Endothelial cell of umbilical vein (primary cell): Measurements from ENCODE around the gene EXT2. TPM values are rescaled to one million over a fixed set of nuclear protein-coding genes. Genes with fewer than 3 reads are reported as not detected.

Experiments used
- BruUV-seq: library from RNA; stranded (reverse); fragments of 400-500 nt; replicated peaks from 2 replicates; lab custom pipeline; 2021; lab: Mats Ljungman, UMichigan
- CTCF ChIA-PET: fragments of 300-600, 350-600 bp; sonication (Branson Sonifier 250); formaldehyde crosslinking; loops from one replicate; lab custom pipeline; 2021; ENCODE audit warnings: antibody characterized with exemption, inconsistent platforms; lab: Charles Lee
- POLR2A ChIA-PET: fragments of 300-600, 350-600 bp; sonication (Branson Sonifier 250); formaldehyde crosslinking; loops from one replicate; lab custom pipeline; 2021; ENCODE audit warnings: antibody characterized with exemption, inconsistent platforms; lab: Charles Lee
- DNase-seq: peaks from one replicate; pipeline ENCODE4 v3.0.0-alpha.2; 2011; ENCODE audit warnings: low read depth, low spot score
- FAIRE-seq: peaks from 2 replicates; lab custom pipeline; 2011; peaks lifted over from hg19 to GRCh38; lab: Jason Lieb, UNC
- H2AFZ ChIP-seq: 2 replicates; pipeline ENCODE4 v1.6.0; 2012; ENCODE audit warnings: low read depth, low read length, control low read depth, inconsistent platforms
- H3K27ac ChIP-seq: 2 replicates; pipeline ENCODE4 v1.5.1; 2011; ENCODE audit warnings: low read depth, mild to moderate bottlenecking, control low read depth, low read length, moderate library complexity; ENCODE audit not compliant: insufficient read depth
- H3K27me3 ChIP-seq, 2 experiments: 2 replicates each; pipeline versions ENCODE4 v1.6.0 to v1.6.1; 2011; ENCODE audit warnings: low read length in 2 of 2, mixed read lengths in 1 of 2; ENCODE audit not compliant: control insufficient read depth in 2 of 2, insufficient read depth in 2 of 2
- H3K36me3 ChIP-seq, 2 experiments: 2 replicates in 1 of 2; 3 replicates in 1 of 2; pipeline ENCODE4 v1.5.1; 2011; ENCODE audit warnings: low read length in 2 of 2, mild to moderate bottlenecking in 1 of 2, moderate library complexity in 1 of 2; ENCODE audit not compliant: control insufficient read depth in 2 of 2, insufficient read depth in 2 of 2; ENCODE audit errors: extremely low read depth in 1 of 2
- H3K4me1 ChIP-seq: 3 replicates; pipeline ENCODE4 v1.5.1; 2011; ENCODE audit warnings: mild to moderate bottlenecking, low read length; ENCODE audit not compliant: control insufficient read depth, insufficient read depth; ENCODE audit errors: extremely low read depth
- H3K4me2 ChIP-seq: 2 replicates; pipeline ENCODE4 v1.6.1; 2011; ENCODE audit warnings: low read length, control low read depth, mixed read lengths; ENCODE audit not compliant: insufficient read depth
- H3K4me3 ChIP-seq, 3 experiments: fragments of 200-600 bp in 1 of 3; sonication (generic), shearing (Covaris generic) in 1 of 3; replicated peaks in 1 of 3; 2 replicates each; pipeline ENCODE4 v1.5.1; 2011 to 2016; ENCODE audit warnings: control low read depth in 3 of 3, low read length in 3 of 3, mild to moderate bottlenecking in 2 of 3, inconsistent platforms in 1 of 3, low read depth in 1 of 3, moderate library complexity in 1 of 3; ENCODE audit not compliant: insufficient read depth in 1 of 3
- H3K79me2 ChIP-seq: 2 replicates; pipeline ENCODE4 v1.6.0; 2012; ENCODE audit warnings: low read length, inconsistent platforms; ENCODE audit not compliant: control insufficient read depth, insufficient read depth
- H3K9ac ChIP-seq: replicated peaks from 2 replicates; pipeline ENCODE3; 2011; ENCODE audit warnings: low read length, control low read depth; ENCODE audit not compliant: insufficient read depth; ENCODE audit errors: extremely low read depth
- H3K9me1 ChIP-seq: replicated peaks from 3 replicates; pipeline ENCODE4 v1.6.0; 2011; ENCODE audit warnings: mild to moderate bottlenecking, low read length; ENCODE audit not compliant: control insufficient read depth, insufficient read depth; ENCODE audit errors: extremely low read depth
- H3K9me3 ChIP-seq: replicated peaks from 2 replicates; pipeline ENCODE4 v1.5.1; 2012; ENCODE audit warnings: low read length, inconsistent platforms; ENCODE audit not compliant: control insufficient read depth, insufficient read depth
- H4K20me1 ChIP-seq: replicated peaks from 2 replicates; pipeline ENCODE3; 2011; ENCODE audit warnings: mild to moderate bottlenecking, low read length; ENCODE audit not compliant: control insufficient read depth, insufficient read depth; ENCODE audit errors: extremely low read depth
- CTCF ChIP-seq, 2 donors: IDR thresholded peaks; 1 replicate in 1 of 2; 2 replicates in 1 of 2; pipeline ENCODE4 v1.5.1; 2011; ENCODE audit warnings: low read length in 2 of 2, mild to moderate bottlenecking in 2 of 2, moderate library complexity in 2 of 2, control low read depth in 1 of 2, inconsistent platforms in 1 of 2, low read depth in 1 of 2; ENCODE audit not compliant: insufficient read depth in 1 of 2; ENCODE audit errors: extremely low read depth in 1 of 2
- EZH2 ChIP-seq: IDR thresholded peaks from 2 replicates; pipeline ENCODE4 v1.6.1; 2012; ENCODE audit warnings: borderline replicate concordance, low read depth, mild to moderate bottlenecking, moderate library complexity, low read length, inconsistent platforms; ENCODE audit not compliant: severe bottlenecking
- FOS ChIP-seq: IDR thresholded peaks from 2 replicates; pipeline ENCODE4 v1.6.1; 2011; ENCODE audit warnings: mild to moderate bottlenecking, low read length, moderate library complexity, borderline replicate concordance; ENCODE audit not compliant: insufficient read depth
- GATA2 ChIP-seq: IDR thresholded peaks from 2 replicates; pipeline ENCODE4 v1.7.0; 2011; ENCODE audit warnings: low read depth, mild to moderate bottlenecking, moderate library complexity, mixed read lengths, low read length; ENCODE audit not compliant: insufficient read length, insufficient read depth
- JUN ChIP-seq: IDR thresholded peaks from 2 replicates; pipeline ENCODE4 v1.6.1; 2011; ENCODE audit warnings: borderline replicate concordance, low read depth; ENCODE audit not compliant: insufficient read length, insufficient read depth
- MAX ChIP-seq: IDR thresholded peaks from 2 replicates; pipeline ENCODE4 v1.6.1; 2011; ENCODE audit not compliant: insufficient read depth, insufficient read length
- MYC ChIP-seq: IDR thresholded peaks from one replicate; pipeline ENCODE4 v1.6.1; 2011; ENCODE audit warnings: mild to moderate bottlenecking, low read depth, low read length
- POLR2A ChIP-seq: IDR thresholded peaks from 2 replicates; pipeline ENCODE4 v1.6.1; 2012; ENCODE audit warnings: low read depth, mild to moderate bottlenecking, control low read depth, low read length
- POLR2AphosphoS5 ChIP-seq: IDR thresholded peaks from 2 replicates; pipeline ENCODE4 v1.6.1; 2012; ENCODE audit warnings: low read depth, mild to moderate bottlenecking, control low read depth, low read length, moderate library complexity; ENCODE audit not compliant: insufficient read depth
- dilution Hi-C: fragments of 300-500 bp; cut with MboI; formaldehyde crosslinking; loops from one replicate; pipeline ENCODE4 v1.15.0; 2019; ENCODE audit warnings: low sequenced_read_pairs; ENCODE audit not compliant: extremely low pct_ligation_motif_present
- intact Hi-C: fragments of 100-400 bp; cut with micrococcal nuclease; formaldehyde crosslinking; loops from one replicate; pipeline ENCODE4 v1.10.0; 2022
- polyA plus RNA-seq, 4 experiments: library from polyadenylated mRNA; depleted of rRNA in 3 of 4; stranded (reverse) in 3 of 4; unstranded in 1 of 4; fragments of >200 nt; gene quantifications; 2 replicates each; pipeline versions ENCODE4 v1.2.1 to v1.2.3, GENCODE V29; 2011 to 2012; ENCODE audit warnings: missing spikeins in 1 of 4
- total RNA-seq: library from RNA; stranded (reverse); gene quantifications from 2 replicates; pipeline ENCODE4 v1.2.3, GENCODE V29; 2021

The EXT2 gene
- total and polyA plus RNA-seq, 2 donors (not counting 3 experiments of a cell fraction or from before 2014, with no cell fraction given) = 50.9 to 60.3 TPM

GRCh38 chr11:44243086-44243485 lies 147.6 kb downstream of the EXT2 start:
- TF ChIP-seq GATA2 = no peak
- TF ChIP-seq CTCF (IDR thresholded peaks at IDR 0.05; ENCODE audit: extremely low read depth in 1 of 2, insufficient read depth in 1 of 2, low read depth in 1 of 2, low read length in 2 of 2) = no peak
- no peak for TF ChIP-seq POLR2A
- Histone ChIP-seq H3K9me1 (no peaks in the 10 kb centered on the region), H3K27ac (no peak overlapping the region), H3K79me2 (no peaks in the 10 kb centered on the region), H3K36me3 (no peaks in the 10 kb centered on the region), H4K20me1 (no peaks in the 10 kb centered on the region), H2AFZ (no peak overlapping the region), H3K4me1 (peaks cover 22% of the 10 kb centered on the region), H3K9ac (no peak overlapping the region), H3K4me3 (no peak overlapping the region), H3K27me3 (no peaks in the 10 kb centered on the region), H3K4me2 (no peak overlapping the region), H3K9me3 (no peaks in the 10 kb centered on the region)
- CTCF ChIA-PET = interaction anchor here (0.9 to 2.9 kb wide), 6 partner anchors 9 to 148 kb away, joined by 3 to 13 read pairs (median 4); partner anchors contain the start of gene EXT2
- intact Hi-C loops = no loop called here
- dilution Hi-C loops = no loop called here
- POLR2A ChIA-PET = no interaction called here
- BruUV-seq = no TSS peak
- DNase-seq (no peak), FAIRE-seq (no peak)

- FAIRE-seq = no peak
- CTCF ChIA-PET = interaction anchor here (0.9 to 2.9 kb wide), 8 partner anchors 9 to 149 kb away, joined by 3 to 13 read pairs (median 4); partner anchors contain the start of gene EXT2
Measured at GRCh38 chr11:44243595-44244343, 148.3 kb downstream of the EXT2 start.

More at GRCh38 chr11:44243595-44244343, 148.3 kb downstream of the EXT2 start:
- peak overlapping the region; percentile 9 for H3K27ac ChIP-seq
- H3K9me3 ChIP-seq = no peaks in the 10 kb centered on the region
- no peaks in the 10 kb centered on the region for H3K27me3 ChIP-seq
- dilution Hi-C loops (no loop called here), intact Hi-C loops (no loop called here)
- no peak overlapping the region for H3K4me2 ChIP-seq
- peaks cover 22% of the 10 kb centered on the region for H3K4me1 ChIP-seq
- H4K20me1 ChIP-seq = no peaks in the 10 kb centered on the region
- no TSS peak for BruUV-seq
- no peaks in the 10 kb centered on the region for H3K9me1 ChIP-seq
- TF ChIP-seq JUN (no peak), MYC (no peak), MAX (no peak), EZH2 (no peak), POLR2AphosphoS5 (no peak), POLR2A (no peak), FOS (no peak), GATA2 (no peak), CTCF (IDR thresholded peaks at IDR 0.05; ENCODE audit: extremely low read depth in 1 of 2, insufficient read depth in 1 of 2, low read depth in 1 of 2, low read length in 2 of 2) (no peak)
- H3K4me3 ChIP-seq = no peak overlapping the region
- no peaks in the 10 kb centered on the region for H3K79me2 ChIP-seq
- no peak overlapping the region for H3K9ac ChIP-seq
- H2AFZ ChIP-seq = no peak overlapping the region
- DNase-seq = peak; percentile 7
- H3K36me3 ChIP-seq = no peaks in the 10 kb centered on the region
- POLR2A ChIA-PET = interaction anchor here (0.7 kb wide), 1 partner anchor 10 kb away, joined by 7 read pairs; no protein-coding TSS in a partner anchor
